ENCODE measurements around the gene RRP9. TPM values are rescaled to one million over a fixed set of nuclear protein-coding genes. Genes with fewer than 3 reads are reported as not detected.

The RRP9 gene
- total and polyA plus RNA-seq, 2 donors (not counting 1 experiment from before 2014, with no cell fraction given): 16.7 to 21.9 TPM

GRCh38 chr3:51940648-51941462 lies 849 bp downstream of the RRP9 start:
- peak overlapping the region; percentile 83 for H2AFZ ChIP-seq (ENCODE audit: insufficient read depth, low read depth, low read length, poor library complexity, severe bottlenecking)
- H3K27ac ChIP-seq (ENCODE audit: low read length in 2 of 2): peak overlapping the region in 1 of 2 donors; percentile 74
- peak; percentile 17 for DNase-seq

More at GRCh38 chr3:51940648-51941462, 849 bp downstream of the RRP9 start:
- no peaks in the 10 kb centered on the region for H3K9me3 Mint-ChIP-seq (ENCODE audit: insufficient read depth)
- H4K20me1 ChIP-seq (ENCODE audit: control insufficient read depth, insufficient read depth, low read length, poor library complexity, severe bottlenecking): no peaks in the 10 kb centered on the region
- peaks cover 0 to 37% of the 10 kb centered on the region in 2 experiments for H3K36me3 ChIP-seq (replicated peaks in 1 of 2; ENCODE audit: control extremely low read depth in 1 of 2, control insufficient read depth in 1 of 2, extremely low read depth in 1 of 2, insufficient read depth in 2 of 2, low read length in 1 of 2)
- no peaks in the 10 kb centered on the region for H3K9me3 ChIP-seq (ENCODE audit: control extremely low read depth in 1 of 3, control insufficient read depth in 2 of 3, insufficient read depth in 1 of 3, low read length in 2 of 3)
- H3K9ac ChIP-seq (ENCODE audit: low read length): peak overlapping the region; percentile 79
- H3K4me2 ChIP-seq (replicated peaks; ENCODE audit: low read depth, low read length, poor library complexity, severe bottlenecking): peak overlapping the region; percentile 96
- ATAC-seq (ENCODE audit: low read depth): no peak
- TF ChIP-seq EZH2 (IDR thresholded peaks at IDR 0.05; ENCODE audit: borderline replicate concordance, insufficient read depth, low read depth, low read length, poor library complexity, severe bottlenecking) (no peak), CTCF (IDR thresholded peaks at IDR 0.05) (no peak)
- no peaks in the 10 kb centered on the region for H3K27me3 ChIP-seq (replicated peaks in 1 of 4; ENCODE audit: control extremely low read depth in 1 of 4, control insufficient read depth in 3 of 4, insufficient read depth in 4 of 4, low read length in 3 of 4)
- WGBS (ENCODE audit: insufficient coverage): 40% methylated on average over 10 of the region's 13 CpGs
- H3K27me3 Mint-ChIP-seq: no peaks in the 10 kb centered on the region
- H3K27ac Mint-ChIP-seq: peak overlapping the region; percentile 61
- H3K4me3 Mint-ChIP-seq: peak overlapping the region; percentile 95
- H3K4me1 Mint-ChIP-seq: peaks cover 36% of the 10 kb centered on the region
- peaks cover 21% of the 10 kb centered on the region for H3K79me2 ChIP-seq (ENCODE audit: control insufficient read depth, insufficient read depth, low read length)
- H3K4me3 ChIP-seq (ENCODE audit: control extremely low read depth in 1 of 5, extremely low read depth in 1 of 5, insufficient read depth in 1 of 5, low read depth in 2 of 5, low read length in 4 of 5): peak overlapping the region; percentile 36 to 90 (median 88)
- ChIA-PET CTCF (interaction anchor here (0.7 to 3.4 kb wide), 8 partner anchors 11 to 181 kb away, joined by 3 to 45 read pairs (median 6); partner anchors contain the start of genes ABHD14A, ABHD14B, ACY1 and PCBP4), POLR2A (interaction anchor here (0.6 to 2.5 kb wide), 4 partner anchors 29 to 441 kb away, joined by 3 to 13 read pairs (median 8); partner anchors contain the start of genes ABHD14A, ABHD14B and RPL29)
- intact Hi-C loops (cut with micrococcal nuclease): loop anchor here (5.0 kb wide), 2 partner anchors 259 to 554 kb away; partner anchors contain the start of gene MANF
- H3K4me1 ChIP-seq (ENCODE audit: control insufficient read depth in 2 of 2, insufficient read depth in 2 of 2, low read length in 2 of 2): peaks cover 22 to 26% of the 10 kb centered on the region in 2 donors

Measured in B cell (primary cell).